AML-193 (cell line): ENCODE data around the gene ABI3.

Source experiments
- DNase-seq, 2 experiments: peaks; one replicate each; lab custom pipeline; 2025; lab: John Stamatoyannopoulos, UW

The ABI3 gene

GRCh38 chr17:49197346-49197998 lies 13.0 kb upstream of the ABI3 start:
- no peak for DNase-seq

GRCh38 chr17:49198211-49198610 lies 12.3 kb upstream of the ABI3 start:
- no peak for DNase-seq

GRCh38 chr17:49200423-49201083 lies 10.0 kb upstream of the ABI3 start:
- no peak for DNase-seq

- no peak for DNase-seq
Measured at GRCh38 chr17:49201481-49201927, 9.0 kb upstream of the ABI3 start.

GRCh38 chr17:49203796-49204195 lies 6.7 kb upstream of the ABI3 start:
- DNase-seq = no peak

- DNase-seq = no peak
Measured at GRCh38 chr17:49204516-49204915, 6.0 kb upstream of the ABI3 start.

- DNase-seq = no peak
Measured at GRCh38 chr17:49209061-49209571, 1.4 kb upstream of the ABI3 start.

GRCh38 chr17:49213399-49213798 lies 2.9 kb downstream of the ABI3 start:
- no peak for DNase-seq

GRCh38 chr17:49213847-49214246 lies 3.3 kb downstream of the ABI3 start:
- no peak for DNase-seq

- no peak for DNase-seq
Measured at GRCh38 chr17:49214676-49215360, 4.3 kb downstream of the ABI3 start.

- DNase-seq = no peak
Measured at GRCh38 chr17:49216482-49216881, 6.0 kb downstream of the ABI3 start.

- DNase-seq = no peak
Measured at GRCh38 chr17:49216953-49217650, 6.6 kb downstream of the ABI3 start.

GRCh38 chr17:49217651-49218413 lies 7.3 kb downstream of the ABI3 start:
- peak; percentile 85 to 93 for DNase-seq

- DNase-seq = peak; percentile 35 to 42
Measured at GRCh38 chr17:49218941-49219913, 8.7 kb downstream of the ABI3 start.

GRCh38 chr17:49219987-49220386 lies 9.5 kb downstream of the ABI3 start:
- DNase-seq = no peak

- no peak for DNase-seq
Measured at GRCh38 chr17:49223168-49223516, 12.6 kb downstream of the ABI3 start.

- DNase-seq = peak in 1 of 2 experiments; percentile 24
Measured at GRCh38 chr17:49223517-49224197, 13.2 kb downstream of the ABI3 start.

GRCh38 chr17:49224198-49224996 lies 13.9 kb downstream of the ABI3 start:
- no peak for DNase-seq

GRCh38 chr17:49224997-49225337 lies 14.5 kb downstream of the ABI3 start:
- DNase-seq = no peak
